GM19043 (cell line): ENCODE data around the gene CPSF3.
"Not testable (repeated sequence)": the region's sequence is repeated elsewhere in the genome, so short reads cannot be mapped to it uniquely, and the experiment has no call there.

ENCODE experiments used
- ATAC-seq: cut with Tn5 transposase; IDR thresholded peaks from one replicate; pipeline ENCODE4 v1.9.1; 2021; ENCODE audit warnings: low read depth; ENCODE audit not compliant: unreplicated experiment

The CPSF3 gene

GRCh38 chr2:9497017-9497416, 73.6 kb downstream of the CPSF3 start:
- ATAC-seq, result no peak

- no peak for ATAC-seq
Observed at GRCh38 chr2:9498210-9498609, 74.8 kb downstream of the CPSF3 start.

- no peak for ATAC-seq
Observed at GRCh38 chr2:9508931-9509330, 85.5 kb downstream of the CPSF3 start.

- ATAC-seq, result not testable (repeated sequence)
Observed at GRCh38 chr2:9513946-9514345, 90.5 kb downstream of the CPSF3 start.

- no peak for ATAC-seq
Observed at GRCh38 chr2:9517118-9517782, 93.8 kb downstream of the CPSF3 start.

- no peak for ATAC-seq
Observed at GRCh38 chr2:9518163-9518562, 94.7 kb downstream of the CPSF3 start.

GRCh38 chr2:9518780-9519179, 95.3 kb downstream of the CPSF3 start:
- ATAC-seq, result no peak

- ATAC-seq, result no peak
Observed at GRCh38 chr2:9519250-9519649, 95.8 kb downstream of the CPSF3 start.
